ENCODE measurements around the gene SSBP2.

The SSBP2 gene

DNA sequence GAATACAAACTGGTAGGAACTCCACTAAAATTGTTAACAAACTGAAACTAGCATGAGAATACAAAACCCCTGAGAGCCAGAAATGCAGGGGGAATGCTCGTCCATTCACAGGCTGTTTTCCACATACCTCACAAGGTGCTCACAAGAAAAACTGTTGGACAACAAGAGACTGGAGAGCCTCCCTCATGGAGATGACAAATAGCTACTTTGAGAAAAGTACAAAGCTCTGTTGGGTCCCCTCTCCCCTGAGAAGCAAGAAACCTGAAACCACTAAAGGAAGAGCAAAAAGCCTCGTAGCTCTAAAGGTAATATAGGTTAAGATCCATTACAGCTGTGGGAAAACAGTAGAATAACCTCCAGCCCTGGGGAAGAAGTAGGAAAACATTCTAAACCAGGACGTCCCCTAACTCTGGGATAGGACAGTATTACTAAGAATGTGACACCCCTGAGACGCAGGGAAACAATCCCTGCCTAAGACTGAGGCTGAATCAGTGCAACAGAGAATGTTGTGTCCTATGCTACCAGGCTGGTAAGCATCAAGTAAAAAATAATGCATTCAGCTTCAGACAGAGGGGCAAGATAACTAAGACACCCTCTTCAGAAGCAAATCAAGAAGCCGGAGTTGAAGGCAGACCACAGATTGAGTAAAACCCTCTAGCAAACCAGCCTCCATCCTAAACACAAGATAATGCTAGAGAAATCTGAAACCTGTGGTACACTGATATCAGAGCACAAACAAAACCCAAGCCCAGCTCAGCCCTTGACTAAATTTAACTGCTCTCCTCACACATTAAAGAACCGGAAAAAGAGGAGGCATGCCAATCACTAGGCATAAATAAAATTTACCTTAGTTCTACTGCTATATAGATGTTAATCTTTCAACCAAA lies 160.2 kb downstream of the SSBP2 start:
- H3K4me3 ChIP-seq (replicated peaks; ENCODE audit: low read depth, low read length), result no peak overlapping the region
- no peak for DNase-seq (ENCODE audit: extremely low read depth, low read depth)
- TF ChIP-seq, protein P1, sequence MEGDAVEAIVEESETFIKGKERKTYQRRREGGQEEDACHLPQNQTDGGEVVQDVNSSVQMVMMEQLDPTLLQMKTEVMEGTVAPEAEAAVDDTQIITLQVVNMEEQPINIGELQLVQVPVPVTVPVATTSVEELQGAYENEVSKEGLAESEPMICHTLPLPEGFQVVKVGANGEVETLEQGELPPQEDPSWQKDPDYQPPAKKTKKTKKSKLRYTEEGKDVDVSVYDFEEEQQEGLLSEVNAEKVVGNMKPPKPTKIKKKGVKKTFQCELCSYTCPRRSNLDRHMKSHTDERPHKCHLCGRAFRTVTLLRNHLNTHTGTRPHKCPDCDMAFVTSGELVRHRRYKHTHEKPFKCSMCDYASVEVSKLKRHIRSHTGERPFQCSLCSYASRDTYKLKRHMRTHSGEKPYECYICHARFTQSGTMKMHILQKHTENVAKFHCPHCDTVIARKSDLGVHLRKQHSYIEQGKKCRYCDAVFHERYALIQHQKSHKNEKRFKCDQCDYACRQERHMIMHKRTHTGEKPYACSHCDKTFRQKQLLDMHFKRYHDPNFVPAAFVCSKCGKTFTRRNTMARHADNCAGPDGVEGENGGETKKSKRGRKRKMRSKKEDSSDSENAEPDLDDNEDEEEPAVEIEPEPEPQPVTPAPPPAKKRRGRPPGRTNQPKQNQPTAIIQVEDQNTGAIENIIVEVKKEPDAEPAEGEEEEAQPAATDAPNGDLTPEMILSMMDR (IDR thresholded peaks at IDR 0.05; ENCODE audit: low read depth, low read length, missing control alignments), result no peak

DNA sequence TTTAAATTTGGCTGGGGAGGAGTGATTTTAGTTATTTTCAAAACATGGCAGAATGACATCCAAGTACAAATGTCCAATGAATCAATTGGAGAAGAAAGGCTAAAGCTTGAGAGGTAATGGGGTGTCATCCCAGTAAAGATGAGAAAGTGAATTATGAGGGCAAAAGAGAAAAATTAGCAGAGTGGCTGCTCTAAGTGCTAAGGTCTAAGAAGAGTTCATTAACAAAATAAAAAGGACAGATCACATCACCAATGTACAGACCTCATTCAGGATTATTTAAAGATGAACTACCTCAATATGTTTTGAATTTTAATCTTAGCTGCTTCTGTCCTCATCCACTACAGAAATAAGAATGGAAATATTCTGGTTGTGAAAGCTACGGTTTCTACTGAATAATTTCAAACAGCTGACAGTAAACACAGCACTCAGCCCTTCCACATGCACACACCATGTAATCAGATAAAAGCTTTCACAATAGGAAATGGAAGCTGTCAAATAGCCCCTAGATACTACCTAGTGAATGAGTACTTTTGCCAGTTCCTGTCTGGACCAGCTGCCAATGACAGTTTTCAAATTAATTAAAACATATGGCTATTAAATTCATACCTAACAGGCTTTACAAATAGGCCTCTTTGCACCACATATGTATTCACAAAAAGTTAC lies 171.5 kb downstream of the SSBP2 start:
- no peak for DNase-seq (ENCODE audit: extremely low read depth, low read depth)
- TF ChIP-seq, protein P1 (IDR thresholded peaks at IDR 0.05; ENCODE audit: low read depth, low read length, missing control alignments), result no peak
- H3K4me3 ChIP-seq (replicated peaks; ENCODE audit: low read depth, low read length), result no peak overlapping the region

DNA sequence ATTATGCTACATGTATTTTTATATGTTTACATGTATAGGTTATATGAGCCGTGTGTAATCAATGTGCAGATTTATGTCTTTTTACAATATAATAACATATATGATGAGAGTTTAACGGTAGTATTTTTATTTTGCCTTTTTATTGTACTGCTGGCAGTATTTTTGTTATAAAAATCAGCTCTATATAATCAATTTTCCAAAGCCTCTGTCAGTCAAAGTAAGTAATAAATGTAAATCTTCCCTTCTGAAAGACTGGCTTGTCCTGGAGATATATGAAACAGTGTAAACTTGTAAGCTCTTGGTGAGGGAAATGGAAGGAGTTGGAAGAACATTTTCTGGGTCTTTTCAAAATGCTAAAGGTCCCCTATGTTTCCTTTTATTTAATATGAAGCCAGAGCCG lies 173.8 kb downstream of the SSBP2 start:
- TF ChIP-seq, protein P1 (IDR thresholded peaks at IDR 0.05; ENCODE audit: low read depth, low read length, missing control alignments), result no peak

DNA sequence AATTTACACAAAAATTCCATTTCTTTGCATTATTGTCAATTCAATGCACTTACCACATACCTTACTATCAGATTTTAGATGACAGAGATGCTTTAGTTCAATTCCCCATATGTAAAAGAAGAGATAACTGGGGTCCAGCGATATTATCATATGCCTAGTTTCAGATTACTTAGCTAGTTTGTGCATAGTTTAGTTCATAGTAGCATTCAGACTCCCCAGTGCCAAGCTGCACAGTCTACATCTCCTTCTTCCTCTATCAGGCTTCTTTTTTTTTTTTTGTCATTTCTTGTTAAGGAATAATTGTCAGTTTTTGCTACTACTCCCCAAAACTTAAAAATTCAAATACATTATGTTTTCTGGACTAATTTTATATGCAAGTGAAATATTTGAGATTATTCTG lies 175.0 kb downstream of the SSBP2 start:
- TF ChIP-seq, protein P1 (IDR thresholded peaks at IDR 0.05; ENCODE audit: low read depth, low read length, missing control alignments), result no peak
- DNase-seq (ENCODE audit: extremely low read depth, low read depth), result no peak
- H3K4me3 ChIP-seq (replicated peaks; ENCODE audit: low read depth, low read length), result no peak overlapping the region

More for the DNA sequence above, 173.8 kb downstream of the SSBP2 start:
- DNase-seq (ENCODE audit: extremely low read depth, low read depth), result no peak
- H3K4me3 ChIP-seq (replicated peaks; ENCODE audit: low read depth, low read length), result no peak overlapping the region

DNA sequence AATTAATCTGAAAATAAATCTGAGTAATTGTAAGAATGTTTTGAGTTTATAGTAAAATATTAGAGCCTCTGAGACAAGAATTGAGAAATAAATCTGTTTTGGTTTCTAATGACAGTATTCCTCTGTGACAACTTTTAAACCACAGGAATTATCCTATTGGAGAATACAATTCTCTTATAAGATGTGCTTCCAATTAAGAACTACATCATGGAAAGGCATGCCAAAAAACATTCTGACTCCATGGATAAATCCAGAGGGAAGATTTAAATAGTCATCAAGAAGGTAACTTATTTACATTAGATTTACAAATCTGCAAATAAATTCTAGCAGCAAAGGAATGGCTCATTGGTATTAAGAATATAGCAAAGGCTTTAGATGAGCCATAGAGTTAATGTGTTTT lies 178.7 kb downstream of the SSBP2 start:
- DNase-seq (ENCODE audit: extremely low read depth, low read depth), result no peak
- TF ChIP-seq, protein P1 (IDR thresholded peaks at IDR 0.05; ENCODE audit: low read depth, low read length, missing control alignments), result no peak
- H3K4me3 ChIP-seq (replicated peaks; ENCODE audit: low read depth, low read length), result no peak overlapping the region

DNA sequence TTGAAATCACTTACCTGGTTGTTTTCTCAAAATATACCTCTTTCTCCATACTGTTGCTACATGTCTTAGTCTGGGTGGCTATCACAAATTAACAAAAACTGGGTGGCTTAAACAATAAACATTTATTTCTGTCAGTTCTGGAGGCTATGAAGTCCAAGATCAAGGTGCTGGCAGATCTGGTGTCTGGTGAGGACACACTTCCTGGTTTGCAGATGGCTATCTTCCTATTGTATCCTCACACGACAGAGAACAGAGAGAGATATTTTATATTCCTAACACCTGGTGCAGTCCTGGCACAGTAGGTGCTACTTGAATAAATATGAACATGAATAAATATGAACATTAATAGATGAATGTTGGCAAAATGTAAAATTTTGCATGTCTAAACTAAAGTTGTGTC lies 192.7 kb downstream of the SSBP2 start:
- no peak overlapping the region for H3K4me3 ChIP-seq (replicated peaks; ENCODE audit: low read depth, low read length)
- TF ChIP-seq, protein P1 (IDR thresholded peaks at IDR 0.05; ENCODE audit: low read depth, low read length, missing control alignments), result no peak
- DNase-seq (ENCODE audit: extremely low read depth, low read depth), result no peak

Measured in HFF-Myc (cell line).